HG02610 (cell line): ENCODE results near the gene ENGASE.

Experiments used
- ATAC-seq: cut with Tn5 transposase; IDR thresholded peaks from one replicate; pipeline ENCODE4 v1.9.1; 2021; ENCODE audit warnings: mild to moderate bottlenecking, moderate library complexity; ENCODE audit not compliant: unreplicated experiment

ENGASE gene

DNA sequence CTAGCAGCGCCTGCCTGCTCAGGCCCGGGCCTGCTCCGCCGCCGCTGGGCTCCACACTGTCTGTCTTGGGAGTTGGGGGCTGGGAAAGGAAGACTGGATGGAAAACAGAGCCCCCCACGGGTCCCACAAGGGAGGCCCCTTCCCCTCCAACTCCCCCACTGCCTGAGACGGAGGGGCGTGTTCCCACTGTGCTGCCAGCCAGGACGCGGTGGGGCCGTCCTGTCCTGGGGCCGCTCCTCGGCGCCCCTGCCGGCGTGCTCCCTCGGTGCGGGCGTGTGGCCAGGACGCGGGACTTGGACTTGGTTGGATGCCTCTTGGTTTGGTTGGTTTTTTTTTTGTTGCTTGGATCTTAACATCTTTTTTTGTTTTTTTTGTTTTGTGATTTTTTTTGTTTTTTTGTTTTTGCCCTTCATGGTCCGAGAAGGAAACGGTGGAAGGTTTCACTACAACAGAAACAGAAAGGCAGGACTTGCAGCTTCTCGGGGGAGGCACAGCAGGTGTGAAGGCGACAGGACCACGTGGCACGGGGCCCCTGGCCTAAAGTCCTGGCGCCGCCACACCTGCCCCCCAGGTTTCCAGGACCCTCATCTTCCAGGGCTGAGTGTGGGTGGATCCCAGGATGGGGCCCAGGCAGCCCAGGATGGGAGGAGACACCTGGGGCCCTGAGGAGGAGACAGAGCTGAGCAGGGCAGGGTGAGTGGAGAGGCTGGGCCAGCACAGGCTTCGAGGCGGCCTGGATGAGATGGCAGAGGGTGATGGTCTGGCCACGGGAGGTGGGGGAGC, 16.0 kb downstream of the ENGASE start:
- no peak for ATAC-seq

DNA sequence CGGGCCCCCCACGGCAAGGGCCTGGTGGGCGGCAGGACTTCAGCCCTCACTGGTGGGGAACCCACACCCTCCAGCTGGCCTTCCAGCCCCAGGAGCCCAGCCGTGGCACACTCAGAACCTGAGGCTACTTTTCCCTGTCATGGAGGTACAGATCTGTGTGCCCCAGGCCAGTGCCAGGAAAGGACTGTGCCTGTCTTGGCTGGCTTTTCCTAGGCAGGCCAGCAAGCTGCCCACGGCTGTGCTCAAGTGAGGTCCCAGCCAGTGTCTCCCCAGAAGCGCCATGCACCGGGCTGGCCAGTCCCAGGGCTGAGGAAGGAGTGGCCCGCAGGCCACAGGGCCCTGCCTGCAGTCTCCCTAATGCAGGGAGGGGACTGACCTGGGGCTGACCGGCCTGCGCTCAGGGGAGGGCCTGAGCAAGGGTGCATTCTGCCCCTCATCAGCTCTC, 16.6 kb downstream of the ENGASE start:
- no peak for ATAC-seq

DNA sequence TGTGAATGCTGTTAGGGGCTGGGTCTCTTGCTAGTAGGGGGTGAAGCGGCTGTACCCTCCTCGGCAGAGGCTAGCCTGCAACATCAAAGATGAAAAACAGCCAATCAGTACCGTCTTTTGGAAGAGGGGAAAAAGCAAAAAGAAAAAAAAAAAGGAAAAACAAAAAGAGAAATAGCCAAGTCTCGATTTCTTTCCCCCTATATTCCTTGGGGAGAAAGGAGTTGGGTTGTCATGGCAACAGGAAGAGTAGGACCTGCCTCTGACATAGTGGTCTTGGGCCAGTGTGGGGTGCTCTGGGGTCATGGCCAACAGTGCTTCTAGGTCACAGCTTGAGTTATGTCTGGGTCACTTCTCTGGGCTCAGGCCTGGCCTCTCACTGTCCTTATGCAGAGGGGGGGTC, 17.9 kb downstream of the ENGASE start:
- ATAC-seq, result no peak

DNA sequence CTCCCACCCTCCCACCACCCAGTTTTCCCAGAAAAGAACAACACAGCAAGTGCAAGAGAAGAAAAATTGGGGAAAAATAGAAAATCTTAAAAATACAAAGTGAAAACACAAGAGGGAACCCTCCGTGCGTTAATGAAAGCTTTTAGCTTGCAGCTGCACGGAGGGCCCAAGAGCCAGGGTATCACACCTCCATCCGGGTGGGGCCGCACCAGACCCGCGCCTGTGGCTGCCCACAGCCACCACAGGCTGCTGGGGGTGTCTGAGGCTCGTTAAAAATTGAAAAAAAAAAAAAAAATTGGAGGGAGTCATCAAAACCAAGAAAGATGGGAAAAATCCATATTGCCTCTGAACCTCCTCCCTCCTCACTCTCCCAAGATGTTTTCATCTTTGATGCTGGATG, 18.6 kb downstream of the ENGASE start:
- no peak for ATAC-seq

DNA sequence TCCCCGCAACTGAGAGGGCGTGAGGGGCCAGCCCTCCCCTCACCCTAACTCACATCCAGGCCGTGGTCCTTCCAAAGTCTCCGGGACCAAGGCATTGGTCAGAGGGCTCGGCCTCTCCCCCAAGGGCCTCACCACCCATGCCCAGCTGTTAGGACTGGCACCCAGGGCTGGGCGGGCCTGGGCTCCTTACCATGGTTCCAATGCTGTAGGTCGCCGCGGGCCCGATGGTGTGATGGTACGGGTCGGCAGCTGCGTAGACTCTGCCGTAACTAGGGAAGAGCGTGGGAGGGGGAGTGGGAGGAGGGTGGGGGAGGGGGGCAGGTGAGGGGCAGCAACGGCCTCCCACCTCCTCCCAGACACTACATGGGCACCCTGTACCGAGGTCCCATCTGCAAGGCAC, 19.6 kb downstream of the ENGASE start:
- ATAC-seq, result no peak

DNA sequence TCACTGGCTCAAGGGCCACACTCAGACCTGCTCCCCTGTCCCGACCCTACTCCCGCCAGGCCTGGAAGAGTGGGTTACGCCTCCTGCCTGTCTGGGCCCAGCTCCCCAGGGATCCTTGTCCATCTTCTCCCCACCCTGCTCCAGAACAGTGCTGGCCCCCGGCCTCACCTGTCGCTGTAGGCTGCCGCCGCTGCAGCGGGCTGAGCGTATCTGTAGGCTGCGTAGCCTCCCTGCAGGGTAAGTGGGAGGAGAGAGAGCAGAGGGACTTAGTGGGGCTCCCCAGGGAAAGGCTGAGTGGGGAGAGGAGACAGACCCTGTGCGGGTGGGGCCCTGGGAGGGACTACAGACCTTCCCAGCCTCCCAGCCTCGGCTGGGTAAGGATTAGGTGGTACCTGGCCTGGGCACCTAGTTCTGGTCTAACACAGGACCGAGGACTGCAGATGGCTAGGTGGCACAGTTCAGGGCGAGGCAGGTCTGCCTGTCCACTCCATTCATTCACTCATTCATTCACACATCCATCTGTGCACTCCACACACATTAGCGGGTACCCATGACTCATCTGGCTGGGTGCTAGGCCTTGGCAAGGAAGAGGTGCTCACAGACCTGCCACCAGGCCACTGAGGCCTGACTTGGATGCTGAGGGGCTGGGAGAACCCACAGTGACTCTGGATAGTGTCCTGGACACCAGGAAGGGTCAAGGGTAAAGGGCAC, 20.9 kb downstream of the ENGASE start:
- no peak for ATAC-seq

DNA sequence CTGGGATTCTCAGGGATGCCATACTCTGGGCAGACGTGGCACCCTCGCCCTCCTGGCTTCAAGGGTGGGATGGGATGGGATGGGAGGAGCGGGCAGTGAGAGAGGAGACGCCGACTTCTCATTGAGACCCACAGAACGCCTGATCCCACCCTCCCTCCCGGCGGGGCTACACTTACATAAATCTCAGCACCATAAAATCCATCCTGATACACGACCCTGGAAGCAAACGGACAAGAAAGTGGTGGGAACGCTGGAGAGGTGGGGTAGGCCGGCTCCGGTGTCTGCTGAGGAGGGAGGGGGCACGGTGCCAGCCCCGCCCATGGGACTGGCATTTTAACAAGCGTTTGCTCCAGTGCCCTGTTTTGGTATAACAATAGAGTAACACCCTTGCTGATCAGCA, 21.9 kb downstream of the ENGASE start:
- ATAC-seq, result no peak

DNA sequence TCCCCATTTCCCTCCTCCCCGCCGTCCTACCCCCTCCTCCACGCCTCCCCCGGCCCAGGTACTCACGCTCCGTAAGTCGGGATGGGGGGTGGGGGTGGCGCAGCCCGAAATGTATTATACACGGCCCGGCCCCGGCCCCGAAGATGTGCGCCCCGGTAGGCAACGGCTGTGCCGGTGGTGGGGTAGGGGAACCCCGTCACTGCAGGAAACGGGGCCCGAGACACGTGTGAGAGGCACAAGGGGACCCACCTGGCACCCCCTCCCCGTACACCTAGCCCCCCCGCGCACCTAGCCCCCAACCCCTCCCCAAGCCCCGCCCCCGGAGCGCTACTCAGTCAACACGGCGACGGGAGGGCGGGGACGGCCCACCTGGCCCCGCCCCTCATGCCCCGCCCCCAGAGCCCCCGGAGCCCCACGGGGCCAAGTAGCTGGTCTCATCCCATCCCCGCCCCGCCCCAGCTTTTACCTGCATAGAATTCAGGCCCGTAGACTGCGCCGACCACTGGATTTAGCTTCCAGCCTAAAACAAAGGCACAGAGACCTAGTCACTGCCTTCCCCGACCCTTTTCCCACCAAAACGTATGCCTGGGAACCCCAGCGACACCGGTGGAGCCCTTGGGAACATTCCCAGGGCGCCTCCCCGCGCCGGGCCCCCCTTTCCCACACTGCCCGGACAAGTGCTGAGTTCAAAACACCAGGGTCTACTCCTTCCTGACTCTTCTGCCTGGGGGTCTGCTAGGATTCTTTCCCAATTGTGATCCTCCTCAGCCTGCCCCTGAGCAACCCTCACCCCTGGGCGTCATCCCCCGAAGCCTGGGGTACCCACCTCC, 22.8 kb downstream of the ENGASE start:
- ATAC-seq, result no peak

DNA sequence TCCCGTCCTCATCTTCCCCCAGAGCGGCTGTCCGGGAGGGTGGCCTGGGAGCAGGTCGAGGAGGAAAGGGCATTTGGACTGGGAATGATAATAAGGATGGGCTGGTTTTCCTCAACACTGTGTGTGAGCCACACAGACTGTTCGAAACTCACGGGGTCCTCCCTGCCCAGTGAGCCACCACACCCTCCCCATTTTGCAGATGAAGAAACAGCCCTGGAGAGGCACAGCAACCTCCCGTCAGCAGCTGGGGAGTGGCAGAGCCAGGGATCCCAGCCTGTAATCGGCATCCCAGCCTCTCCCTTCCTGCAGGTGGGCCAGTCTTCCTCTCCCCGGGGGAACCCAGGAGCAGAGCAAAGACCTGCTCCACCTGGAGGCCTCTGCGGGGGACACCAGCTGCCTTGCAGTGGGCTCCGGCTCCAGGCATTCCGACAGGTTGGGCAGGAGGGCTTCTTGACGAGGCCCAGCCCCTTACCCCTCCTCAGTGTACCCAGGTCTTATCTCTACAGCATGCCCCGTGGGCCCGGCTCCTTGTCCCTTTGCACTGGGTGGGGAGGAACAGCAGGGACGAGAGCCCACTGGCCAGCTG, 23.8 kb downstream of the ENGASE start:
- no peak for ATAC-seq

DNA sequence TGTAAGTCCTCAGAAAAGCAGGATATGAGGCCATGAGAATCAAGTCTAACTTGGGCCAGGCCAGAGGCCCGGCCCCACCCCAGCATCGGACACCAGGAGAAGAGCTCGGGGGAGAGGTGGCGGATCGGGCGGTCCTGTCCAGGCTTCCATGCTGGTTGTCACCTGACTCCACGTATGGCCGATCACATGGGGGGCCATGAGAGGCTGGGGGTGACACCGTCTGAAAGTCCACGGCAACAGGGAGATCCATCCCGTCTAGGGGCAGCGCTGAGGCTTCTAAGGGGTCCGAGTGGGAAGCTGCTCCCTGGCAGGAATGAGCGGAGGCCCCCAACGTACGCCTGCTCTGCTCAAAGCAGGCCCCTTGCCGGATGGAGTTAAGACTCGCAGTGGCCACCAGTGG, 25.8 kb downstream of the ENGASE start:
- ATAC-seq, result no peak

DNA sequence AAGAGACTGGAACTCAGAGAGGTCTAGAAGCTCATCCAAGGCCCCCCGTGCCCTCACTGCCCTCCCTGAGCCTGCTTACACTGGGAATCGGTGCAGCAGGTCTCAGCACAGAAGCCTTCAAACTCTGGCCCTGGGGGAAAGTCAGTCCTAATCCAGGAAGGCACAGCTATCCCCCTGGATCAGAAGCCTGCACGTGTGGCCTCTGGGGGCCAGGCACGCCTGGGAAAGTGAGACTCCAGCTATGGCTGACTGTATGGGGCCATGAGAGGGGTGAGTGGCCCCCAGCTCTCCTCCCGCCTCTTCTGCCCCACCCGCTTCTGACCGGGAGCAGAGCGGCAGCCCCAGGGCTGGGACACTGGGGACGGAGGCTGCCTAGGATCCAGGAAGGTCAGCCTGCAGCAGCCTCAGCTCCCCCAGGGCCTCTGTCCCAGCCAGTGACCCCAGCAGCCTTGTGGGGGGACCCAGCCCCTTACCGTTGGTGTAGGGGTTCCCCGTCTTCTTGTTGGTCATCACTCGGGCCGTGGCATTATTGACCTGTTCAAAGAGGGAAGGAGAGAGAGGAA, 26.6 kb downstream of the ENGASE start:
- no peak for ATAC-seq

DNA sequence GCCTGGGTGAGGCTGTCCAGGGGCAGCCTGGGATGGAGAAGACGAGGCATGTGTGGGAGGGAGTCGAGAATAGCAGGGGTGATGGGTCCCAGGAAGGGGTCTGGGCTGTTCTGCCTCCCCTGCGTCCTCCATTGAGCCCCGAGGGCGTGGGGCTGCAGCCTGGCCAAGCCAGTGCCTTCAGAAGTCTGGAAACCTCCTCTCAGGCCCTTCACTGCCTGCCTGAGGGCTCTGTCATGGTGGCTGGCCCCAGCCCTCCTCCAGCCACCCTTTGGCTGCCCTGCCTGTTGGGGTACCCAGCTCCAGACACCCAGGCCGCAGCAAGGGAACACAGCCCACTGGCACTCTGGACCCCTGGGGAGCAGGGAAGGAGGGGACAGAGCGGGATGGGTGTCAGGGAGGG, 27.6 kb downstream of the ENGASE start:
- ATAC-seq, result no peak

DNA sequence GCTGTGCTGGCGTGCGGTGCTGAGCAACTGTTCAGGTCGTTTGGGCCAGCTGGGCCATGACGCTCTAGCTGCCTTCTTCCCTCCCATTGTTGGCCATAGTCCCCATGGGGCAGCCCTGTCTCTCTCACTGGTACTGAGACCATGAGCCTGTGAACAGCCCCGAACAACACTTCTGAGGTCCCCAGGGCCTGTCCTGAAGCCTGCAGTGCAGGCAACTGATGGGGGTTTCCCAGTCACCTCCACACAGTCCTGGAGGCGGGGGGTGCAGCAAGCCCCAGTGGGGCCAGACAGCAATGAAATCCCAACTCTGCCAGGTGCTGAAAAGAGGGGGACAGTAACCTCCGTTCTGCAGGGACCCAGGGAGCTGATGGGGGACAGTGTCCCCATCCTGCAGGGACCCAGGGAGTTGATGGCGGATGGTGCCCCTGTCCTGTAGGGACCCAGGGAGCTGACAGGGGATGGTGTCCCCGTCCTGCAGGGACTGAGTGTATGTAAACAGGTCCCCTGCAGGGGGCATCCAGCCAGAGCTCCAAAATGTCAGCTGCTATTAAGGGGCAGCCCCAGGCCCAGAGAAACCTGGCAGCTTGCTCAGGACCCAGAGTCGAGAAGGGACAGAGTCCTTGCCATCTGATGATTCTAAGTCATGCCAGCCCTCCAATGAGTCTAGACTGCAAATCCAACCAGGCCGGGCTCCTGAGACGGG, 30.4 kb downstream of the ENGASE start:
- ATAC-seq, result no peak

DNA sequence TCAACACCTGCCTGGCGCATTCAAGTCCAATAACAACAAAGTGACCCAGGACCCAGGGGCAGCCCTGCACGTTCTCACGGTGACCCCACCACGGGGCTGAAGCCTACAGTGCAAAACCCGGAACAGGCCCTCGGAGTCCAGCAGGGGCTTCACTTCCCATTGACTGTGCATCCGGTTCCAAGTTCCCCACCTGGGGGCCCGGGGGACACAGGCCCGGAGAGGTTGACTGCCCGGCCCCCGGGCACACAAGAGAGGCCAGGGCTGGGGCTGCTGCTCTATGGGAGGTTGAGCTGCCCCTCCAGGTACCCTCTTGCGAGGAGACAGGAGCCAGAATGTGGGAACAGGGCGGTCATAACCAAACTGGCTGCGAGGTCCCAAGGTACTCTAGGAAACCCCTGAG, 31.3 kb downstream of the ENGASE start:
- ATAC-seq, result no peak

DNA sequence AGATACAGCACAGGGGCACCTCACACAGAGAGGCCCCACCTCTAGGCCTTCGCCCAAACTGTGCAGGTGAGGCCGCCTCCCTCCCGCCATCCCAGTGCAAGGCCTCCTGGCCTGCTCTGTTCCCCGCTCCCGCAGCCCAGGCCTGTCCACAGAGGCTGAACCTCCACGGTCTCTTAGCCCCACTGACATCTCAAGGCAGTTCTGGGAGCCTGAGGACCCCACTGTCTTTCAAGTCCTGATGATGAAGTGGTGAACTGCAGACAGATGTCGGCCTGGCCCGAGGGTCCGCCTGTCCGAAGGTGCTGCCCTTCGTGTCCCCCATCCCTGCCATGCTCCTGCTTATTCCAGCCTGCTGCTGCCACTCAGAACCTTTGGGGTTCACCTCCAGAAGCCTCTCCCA, 32.3 kb downstream of the ENGASE start:
- ATAC-seq, result no peak

DNA sequence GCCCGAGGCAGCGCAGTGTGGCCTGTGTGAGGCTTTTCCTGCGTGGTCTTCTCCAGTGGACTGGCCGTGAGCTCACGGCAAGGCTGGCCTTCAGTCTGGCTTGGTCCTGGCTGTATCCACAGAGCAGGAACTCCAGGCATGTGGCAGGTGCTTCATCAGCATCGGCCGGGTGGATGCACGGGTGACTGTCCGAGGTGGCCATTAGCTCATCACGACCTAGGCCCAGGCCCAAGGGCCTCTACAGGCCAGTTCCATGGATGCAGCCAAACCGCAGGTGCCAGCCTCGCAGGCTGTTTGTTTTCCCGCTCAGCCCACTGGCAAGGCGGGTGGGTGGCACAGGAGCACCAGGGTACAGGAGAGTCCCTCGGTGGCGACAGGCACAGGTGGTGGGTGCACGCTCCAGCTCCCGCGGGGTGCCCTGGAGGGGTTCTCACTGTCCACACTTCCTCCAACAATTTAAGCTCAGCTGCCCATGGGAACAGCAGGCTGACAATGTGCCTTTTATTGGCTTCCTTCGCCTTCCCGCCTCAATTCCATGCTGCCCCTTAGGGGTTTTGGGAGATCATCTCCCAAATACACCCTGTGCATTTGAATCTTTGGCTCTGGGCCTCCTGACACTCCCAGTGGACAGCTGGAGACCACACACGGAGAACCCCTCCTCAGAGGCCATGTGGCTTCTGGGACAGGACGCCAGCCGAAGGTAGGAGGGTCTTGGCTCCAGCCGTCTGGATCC, 33.0 kb downstream of the ENGASE start:
- no peak for ATAC-seq

DNA sequence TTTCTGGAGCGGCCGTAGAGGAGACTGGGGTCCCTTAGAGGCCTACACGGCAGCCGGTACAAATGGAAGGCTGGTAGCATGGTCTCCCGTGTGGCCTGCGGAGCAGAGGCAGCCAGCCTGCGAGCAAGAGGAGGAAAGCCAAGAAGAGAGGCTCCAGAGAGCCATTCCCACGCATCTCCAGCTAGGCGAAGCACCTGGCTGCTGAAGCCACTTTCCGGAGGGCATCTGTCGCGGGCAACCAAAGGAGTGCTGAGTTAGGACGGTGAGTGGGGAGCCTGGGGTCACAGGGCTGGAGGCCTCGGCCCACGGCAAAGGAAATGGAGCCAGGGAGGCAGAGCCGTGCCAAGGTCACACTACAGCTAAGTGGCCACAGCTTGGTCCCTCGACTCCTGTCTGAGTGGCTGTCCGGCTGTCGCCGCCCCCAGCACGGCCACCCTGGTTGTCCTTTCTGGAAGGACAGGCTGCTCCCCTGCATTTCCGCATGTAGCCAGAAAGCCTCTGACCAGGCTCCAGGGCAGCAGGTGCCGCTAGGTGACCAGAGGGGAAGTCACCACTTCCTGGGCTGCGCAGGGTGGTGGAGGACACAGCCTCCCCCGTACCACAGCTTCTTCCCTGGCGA, 33.7 kb downstream of the ENGASE start:
- ATAC-seq, result no peak

DNA sequence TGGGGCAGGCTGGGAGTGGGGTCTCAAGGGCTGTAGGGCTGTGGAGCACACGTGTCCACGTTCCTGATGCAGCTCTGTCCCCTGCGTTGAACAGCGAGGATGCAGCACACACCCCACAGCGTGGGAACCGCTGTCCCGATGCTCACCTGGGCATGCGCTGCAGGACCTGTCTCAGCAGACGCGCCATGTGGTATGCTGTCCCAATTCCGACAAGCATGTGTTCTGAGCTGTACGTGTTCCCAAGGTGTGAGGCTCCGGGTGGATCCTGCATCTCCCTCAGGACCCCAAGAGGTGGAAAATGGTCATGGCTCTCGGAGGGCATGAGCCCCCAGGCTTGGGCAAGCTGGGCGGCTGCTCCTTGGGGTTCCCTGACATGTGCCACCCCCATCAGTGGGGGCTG, 34.2 kb downstream of the ENGASE start:
- ATAC-seq, result no peak

DNA sequence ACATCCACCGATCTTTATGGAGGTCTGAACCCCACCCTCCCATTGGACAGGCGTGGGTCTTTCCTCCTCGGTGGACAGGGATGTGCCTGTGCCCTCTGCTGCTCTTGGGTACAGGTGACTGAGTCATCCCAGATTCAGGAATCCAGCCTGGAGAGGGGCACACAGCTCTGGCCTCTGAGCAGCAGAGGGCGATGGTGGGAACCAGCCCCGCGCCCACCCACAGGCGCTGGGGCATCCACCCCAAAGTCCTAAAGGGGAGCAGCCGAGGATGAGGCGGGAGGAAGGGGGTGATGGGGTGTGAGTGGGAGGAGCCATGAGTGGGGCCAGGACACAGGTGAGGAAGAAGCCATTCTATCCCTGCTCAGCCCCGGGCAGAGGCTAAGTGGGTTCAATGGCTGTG, 35.0 kb downstream of the ENGASE start:
- no peak for ATAC-seq
